ENCODE data around the gene IL36B.

DNA sequence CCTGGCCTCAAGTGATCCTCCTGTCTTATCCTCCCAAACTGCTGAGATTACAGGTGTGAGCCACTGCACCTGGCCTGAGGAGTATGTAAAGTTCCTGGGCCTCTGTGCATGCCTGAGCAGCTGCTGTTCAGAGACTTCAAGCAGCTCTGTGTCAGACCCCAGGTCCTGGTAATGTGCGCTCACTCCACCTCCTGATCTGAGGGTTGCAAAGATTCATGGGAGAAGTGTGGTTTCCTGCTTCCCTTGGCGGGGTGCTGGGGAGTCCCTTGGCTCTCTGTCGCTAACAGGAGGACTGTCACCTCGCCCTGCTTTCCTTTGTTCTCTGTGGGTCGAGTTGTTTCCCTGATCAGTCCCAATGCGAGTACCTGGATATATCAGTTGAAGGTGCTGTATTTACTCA is 56.0 kb downstream of the IL36B start:
- TF ChIP-seq CTBP1 (IDR thresholded peaks at IDR 0.05; ENCODE audit: borderline replicate concordance) (no peak), FOXM1 (IDR thresholded peaks at IDR 0.05; ENCODE audit: borderline replicate concordance) (no peak), FOXK2 (IDR thresholded peaks at IDR 0.05) (no peak), SUZ12 (IDR thresholded peaks at IDR 0.05) (no peak), TARDBP (IDR thresholded peaks at IDR 0.05) (no peak), FOXA1 (IDR thresholded peaks at IDR 0.05) (no peak), ARNT (IDR thresholded peaks at IDR 0.05) (no peak), LEF1 (IDR thresholded peaks at IDR 0.05; ENCODE audit: borderline replicate concordance) (no peak), SP1 (IDR thresholded peaks at IDR 0.05) (no peak), NFRKB (IDR thresholded peaks at IDR 0.05) (no peak), BHLHE40 (IDR thresholded peaks at IDR 0.05; ENCODE audit: borderline replicate concordance) (no peak)
